COLO829 (cell line): Measurements from ENCODE around the gene DHX35.

Source experiments
- DNase-seq: peaks from one replicate; pipeline ENCODE4 v3.0.0; 2012; ENCODE audit warnings: low spot score

DHX35 gene

GRCh38 chr20:38962044-38962927 is at the start of gene DHX35:
DHX35 (plus strand) TSS chr20:38962344; CDS start chr20:38962368, 24 bp downstream.
- DNase-seq, result peak; percentile 97

- DNase-seq, result no peak
Measured at GRCh38 chr20:38915355-38915754, 46.8 kb upstream of the DHX35 start.

GRCh38 chr20:38917657-38918056 is 44.5 kb upstream of the DHX35 start:
- DNase-seq, result no peak

GRCh38 chr20:38918172-38918571 is 44.0 kb upstream of the DHX35 start:
- DNase-seq, result no peak

GRCh38 chr20:38919683-38920082 is 42.5 kb upstream of the DHX35 start:
- DNase-seq, result no peak

- no peak for DNase-seq
Measured at GRCh38 chr20:38920411-38920810, 41.7 kb upstream of the DHX35 start.

GRCh38 chr20:38920851-38921250 is 41.3 kb upstream of the DHX35 start:
- no peak for DNase-seq

- DNase-seq, result no peak
Measured at GRCh38 chr20:38924718-38925117, 37.4 kb upstream of the DHX35 start.

- peak; percentile 100 for DNase-seq
Measured at GRCh38 chr20:38926142-38926933, 35.8 kb upstream of the DHX35 start, which contains the start of gene FAM83D. FAM83D (plus strand) TSS chr20:38926417; CDS start chr20:38926443, 26 bp downstream.

- DNase-seq, result no peak
Measured at GRCh38 chr20:38926934-38927616, 35.1 kb upstream of the DHX35 start.

- no peak for DNase-seq
Measured at GRCh38 chr20:38927902-38928578, 34.1 kb upstream of the DHX35 start.

- DNase-seq, result no peak
Measured at GRCh38 chr20:38930242-38930569, 31.9 kb upstream of the DHX35 start.

GRCh38 chr20:38931984-38932383 is 30.2 kb upstream of the DHX35 start:
- no peak for DNase-seq

- peak; percentile 38 for DNase-seq
Measured at GRCh38 chr20:38932457-38933120, 29.6 kb upstream of the DHX35 start.

GRCh38 chr20:38934530-38934929 is 27.6 kb upstream of the DHX35 start:
- DNase-seq, result no peak

- DNase-seq, result no peak
Measured at GRCh38 chr20:38935285-38935684, 26.9 kb upstream of the DHX35 start.

GRCh38 chr20:38935967-38936407 is 26.2 kb upstream of the DHX35 start:
- no peak for DNase-seq

GRCh38 chr20:38937000-38937399 is 25.1 kb upstream of the DHX35 start:
- DNase-seq, result no peak

- no peak for DNase-seq
Measured at GRCh38 chr20:38937978-38938473, 24.1 kb upstream of the DHX35 start.

GRCh38 chr20:38939686-38940085 is 22.5 kb upstream of the DHX35 start:
- DNase-seq, result no peak

- no peak for DNase-seq
Measured at GRCh38 chr20:38940644-38941043, 21.5 kb upstream of the DHX35 start.
